ENCODE data around the gene CUZD1. TPM values are rescaled to one million over a fixed set of nuclear protein-coding genes. Genes with fewer than 3 reads are reported as not detected.

Gene CUZD1
- total RNA-seq, 1 experiment from 2014 or later: 3.5 TPM

- Mint-ChIP-seq H3K27me3 (ENCODE audit: low read depth) (no peaks in the 10 kb centered on the region), H3K4me3 (no peak overlapping the region), H3K36me3 (peaks cover 27% of the 10 kb centered on the region), H3K9me3 (peaks cover 4% of the 10 kb centered on the region; the same call in 1 of the 2 replicates), H3K4me1 (peaks cover 51% of the 10 kb centered on the region), H3K27ac (peak overlapping the region; percentile 57)
- CTCF ChIA-PET: no interaction called here
- TF ChIP-seq, protein P1, sequence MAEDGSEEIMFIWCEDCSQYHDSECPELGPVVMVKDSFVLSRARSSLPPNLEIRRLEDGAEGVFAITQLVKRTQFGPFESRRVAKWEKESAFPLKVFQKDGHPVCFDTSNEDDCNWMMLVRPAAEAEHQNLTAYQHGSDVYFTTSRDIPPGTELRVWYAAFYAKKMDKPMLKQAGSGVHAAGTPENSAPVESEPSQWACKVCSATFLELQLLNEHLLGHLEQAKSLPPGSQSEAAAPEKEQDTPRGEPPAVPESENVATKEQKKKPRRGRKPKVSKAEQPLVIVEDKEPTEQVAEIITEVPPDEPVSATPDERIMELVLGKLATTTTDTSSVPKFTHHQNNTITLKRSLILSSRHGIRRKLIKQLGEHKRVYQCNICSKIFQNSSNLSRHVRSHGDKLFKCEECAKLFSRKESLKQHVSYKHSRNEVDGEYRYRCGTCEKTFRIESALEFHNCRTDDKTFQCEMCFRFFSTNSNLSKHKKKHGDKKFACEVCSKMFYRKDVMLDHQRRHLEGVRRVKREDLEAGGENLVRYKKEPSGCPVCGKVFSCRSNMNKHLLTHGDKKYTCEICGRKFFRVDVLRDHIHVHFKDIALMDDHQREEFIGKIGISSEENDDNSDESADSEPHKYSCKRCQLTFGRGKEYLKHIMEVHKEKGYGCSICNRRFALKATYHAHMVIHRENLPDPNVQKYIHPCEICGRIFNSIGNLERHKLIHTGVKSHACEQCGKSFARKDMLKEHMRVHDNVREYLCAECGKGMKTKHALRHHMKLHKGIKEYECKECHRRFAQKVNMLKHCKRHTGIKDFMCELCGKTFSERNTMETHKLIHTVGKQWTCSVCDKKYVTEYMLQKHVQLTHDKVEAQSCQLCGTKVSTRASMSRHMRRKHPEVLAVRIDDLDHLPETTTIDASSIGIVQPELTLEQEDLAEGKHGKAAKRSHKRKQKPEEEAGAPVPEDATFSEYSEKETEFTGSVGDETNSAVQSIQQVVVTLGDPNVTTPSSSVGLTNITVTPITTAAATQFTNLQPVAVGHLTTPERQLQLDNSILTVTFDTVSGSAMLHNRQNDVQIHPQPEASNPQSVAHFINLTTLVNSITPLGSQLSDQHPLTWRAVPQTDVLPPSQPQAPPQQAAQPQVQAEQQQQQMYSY (CRISPR knock-in tag; IDR thresholded peaks at IDR 0.05): no peak
- TF ChIP-seq ATF2 (CRISPR knock-in tag; IDR thresholded peaks at IDR 0.05; ENCODE audit: borderline replicate concordance, low read depth) (no peak), ZBTB21 (CRISPR knock-in tag; IDR thresholded peaks at IDR 0.05; ENCODE audit: borderline replicate concordance) (no peak), NR3C1 (CRISPR knock-in tag; conservative IDR thresholded peaks at IDR 0.05; ENCODE audit: low read depth) (no peak), AR (CRISPR knock-in tag; IDR thresholded peaks at IDR 0.05) (no peak), TCF7 (CRISPR knock-in tag; IDR thresholded peaks at IDR 0.05; ENCODE audit: low read depth) (no peak), KAT7 (CRISPR knock-in tag; IDR thresholded peaks at IDR 0.05; ENCODE audit: borderline replicate concordance) (no peak), TP53 (CRISPR knock-in tag; IDR thresholded peaks at IDR 0.05) (no peak), ZMAT4 (CRISPR knock-in tag; IDR thresholded peaks at IDR 0.05) (no peak), NFATC4 (CRISPR knock-in tag; IDR thresholded peaks at IDR 0.05) (no peak), NR2C2 (CRISPR knock-in tag; IDR thresholded peaks at IDR 0.05) (no peak)
- TF ChIP-seq, protein P2, sequence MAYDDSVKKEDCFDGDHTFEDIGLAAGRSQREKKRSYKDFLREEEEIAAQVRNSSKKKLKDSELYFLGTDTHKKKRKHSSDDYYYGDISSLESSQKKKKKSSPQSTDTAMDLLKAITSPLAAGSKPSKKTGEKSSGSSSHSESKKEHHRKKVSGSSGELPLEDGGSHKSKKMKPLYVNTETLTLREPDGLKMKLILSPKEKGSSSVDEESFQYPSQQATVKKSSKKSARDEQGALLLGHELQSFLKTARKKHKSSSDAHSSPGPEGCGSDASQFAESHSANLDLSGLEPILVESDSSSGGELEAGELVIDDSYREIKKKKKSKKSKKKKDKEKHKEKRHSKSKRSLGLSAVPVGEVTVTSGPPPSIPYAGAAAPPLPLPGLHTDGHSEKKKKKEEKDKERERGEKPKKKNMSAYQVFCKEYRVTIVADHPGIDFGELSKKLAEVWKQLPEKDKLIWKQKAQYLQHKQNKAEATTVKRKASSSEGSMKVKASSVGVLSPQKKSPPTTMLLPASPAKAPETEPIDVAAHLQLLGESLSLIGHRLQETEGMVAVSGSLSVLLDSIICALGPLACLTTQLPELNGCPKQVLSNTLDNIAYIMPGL (CRISPR knock-in tag; IDR thresholded peaks at IDR 0.05): no peak
- TF ChIP-seq, protein P3, sequence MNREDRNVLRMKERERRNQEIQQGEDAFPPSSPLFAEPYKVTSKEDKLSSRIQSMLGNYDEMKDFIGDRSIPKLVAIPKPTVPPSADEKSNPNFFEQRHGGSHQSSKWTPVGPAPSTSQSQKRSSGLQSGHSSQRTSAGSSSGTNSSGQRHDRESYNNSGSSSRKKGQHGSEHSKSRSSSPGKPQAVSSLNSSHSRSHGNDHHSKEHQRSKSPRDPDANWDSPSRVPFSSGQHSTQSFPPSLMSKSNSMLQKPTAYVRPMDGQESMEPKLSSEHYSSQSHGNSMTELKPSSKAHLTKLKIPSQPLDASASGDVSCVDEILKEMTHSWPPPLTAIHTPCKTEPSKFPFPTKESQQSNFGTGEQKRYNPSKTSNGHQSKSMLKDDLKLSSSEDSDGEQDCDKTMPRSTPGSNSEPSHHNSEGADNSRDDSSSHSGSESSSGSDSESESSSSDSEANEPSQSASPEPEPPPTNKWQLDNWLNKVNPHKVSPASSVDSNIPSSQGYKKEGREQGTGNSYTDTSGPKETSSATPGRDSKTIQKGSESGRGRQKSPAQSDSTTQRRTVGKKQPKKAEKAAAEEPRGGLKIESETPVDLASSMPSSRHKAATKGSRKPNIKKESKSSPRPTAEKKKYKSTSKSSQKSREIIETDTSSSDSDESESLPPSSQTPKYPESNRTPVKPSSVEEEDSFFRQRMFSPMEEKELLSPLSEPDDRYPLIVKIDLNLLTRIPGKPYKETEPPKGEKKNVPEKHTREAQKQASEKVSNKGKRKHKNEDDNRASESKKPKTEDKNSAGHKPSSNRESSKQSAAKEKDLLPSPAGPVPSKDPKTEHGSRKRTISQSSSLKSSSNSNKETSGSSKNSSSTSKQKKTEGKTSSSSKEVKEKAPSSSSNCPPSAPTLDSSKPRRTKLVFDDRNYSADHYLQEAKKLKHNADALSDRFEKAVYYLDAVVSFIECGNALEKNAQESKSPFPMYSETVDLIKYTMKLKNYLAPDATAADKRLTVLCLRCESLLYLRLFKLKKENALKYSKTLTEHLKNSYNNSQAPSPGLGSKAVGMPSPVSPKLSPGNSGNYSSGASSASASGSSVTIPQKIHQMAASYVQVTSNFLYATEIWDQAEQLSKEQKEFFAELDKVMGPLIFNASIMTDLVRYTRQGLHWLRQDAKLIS (CRISPR knock-in tag; IDR thresholded peaks at IDR 0.05; ENCODE audit: borderline replicate concordance): no peak
- TF ChIP-seq, protein P4, sequence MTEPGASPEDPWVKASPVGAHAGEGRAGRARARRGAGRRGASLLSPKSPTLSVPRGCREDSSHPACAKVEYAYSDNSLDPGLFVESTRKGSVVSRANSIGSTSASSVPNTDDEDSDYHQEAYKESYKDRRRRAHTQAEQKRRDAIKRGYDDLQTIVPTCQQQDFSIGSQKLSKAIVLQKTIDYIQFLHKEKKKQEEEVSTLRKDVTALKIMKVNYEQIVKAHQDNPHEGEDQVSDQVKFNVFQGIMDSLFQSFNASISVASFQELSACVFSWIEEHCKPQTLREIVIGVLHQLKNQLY (CRISPR knock-in tag; IDR thresholded peaks at IDR 0.05): no peak
- ATAC-seq (no peak), DNase-seq (ENCODE audit: low spot score) (no peak)
- POLR2A ChIA-PET: no interaction called here
Observed at GRCh38 chr10:122849900-122850605, 4.4 kb upstream of the CUZD1 start.

Measured in WTC11 (cell line).